ENCODE measurements around the gene SLC44A2.

SLC44A2 gene

DNA sequence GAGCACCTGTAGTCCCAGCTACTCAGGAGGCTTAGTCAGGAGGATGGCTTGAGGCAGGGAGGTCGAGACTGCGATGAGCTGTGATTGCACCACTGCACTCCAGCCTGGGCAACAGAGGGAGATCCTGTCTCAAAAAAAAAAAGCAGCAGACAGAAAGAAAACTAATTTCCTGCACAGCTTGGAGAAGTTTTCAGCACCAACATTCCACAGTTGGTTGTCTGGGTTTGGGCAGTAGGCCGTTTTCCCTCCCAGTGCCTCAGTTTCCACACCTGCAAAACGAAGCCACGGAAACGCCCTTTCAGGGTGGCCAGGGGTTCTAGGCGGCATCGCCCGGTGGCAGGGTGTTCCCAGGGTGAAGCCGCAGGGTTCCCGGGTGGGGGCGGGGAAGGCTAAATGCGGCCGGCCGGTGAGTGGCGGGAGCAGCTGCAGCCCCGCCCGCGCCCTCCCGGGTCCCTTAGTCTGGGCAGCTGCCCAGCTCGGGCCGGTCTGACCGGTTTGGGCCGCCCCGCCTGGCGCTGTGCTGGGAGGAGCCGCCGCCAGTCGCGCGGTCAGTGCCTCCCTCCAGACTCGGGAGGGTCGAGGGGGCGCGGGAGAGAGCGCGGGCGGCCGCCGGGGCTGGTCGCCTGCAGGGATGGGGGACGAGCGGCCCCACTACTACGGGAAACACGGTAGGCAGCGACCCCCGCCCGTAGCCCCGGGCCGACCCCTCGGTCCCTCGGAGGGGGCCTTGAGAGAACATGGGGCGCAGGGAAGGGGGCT lies at the start of gene SLC44A2:
Gene SLC44A2, plus strand, starts transcription at position 551 of the 759 bp plus-strand sequence. Its CDS starts 81 bp downstream, at position 632.
- no peak for DNase-seq

DNA sequence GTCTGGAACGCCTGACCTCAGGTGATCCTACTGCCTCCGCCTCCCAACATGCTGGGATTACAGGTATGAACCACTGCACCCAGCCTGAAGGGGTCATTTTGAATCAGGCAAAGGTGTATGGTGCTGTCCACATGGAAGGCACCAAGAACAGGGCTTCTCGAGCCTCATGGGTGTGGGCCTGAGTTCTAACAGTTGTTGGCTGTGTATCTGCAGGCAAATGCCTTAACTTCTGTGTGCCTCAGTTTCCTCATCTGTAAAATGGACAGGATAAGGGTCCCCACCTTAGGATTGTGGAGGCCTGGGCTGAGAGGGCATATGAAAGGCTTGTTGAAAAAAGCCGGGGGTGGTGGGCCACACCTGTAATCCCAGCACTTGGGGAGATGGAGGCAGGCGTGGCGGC lies 47.4 kb upstream of the SLC44A2 start:
- DNase-seq: no peak

DNA sequence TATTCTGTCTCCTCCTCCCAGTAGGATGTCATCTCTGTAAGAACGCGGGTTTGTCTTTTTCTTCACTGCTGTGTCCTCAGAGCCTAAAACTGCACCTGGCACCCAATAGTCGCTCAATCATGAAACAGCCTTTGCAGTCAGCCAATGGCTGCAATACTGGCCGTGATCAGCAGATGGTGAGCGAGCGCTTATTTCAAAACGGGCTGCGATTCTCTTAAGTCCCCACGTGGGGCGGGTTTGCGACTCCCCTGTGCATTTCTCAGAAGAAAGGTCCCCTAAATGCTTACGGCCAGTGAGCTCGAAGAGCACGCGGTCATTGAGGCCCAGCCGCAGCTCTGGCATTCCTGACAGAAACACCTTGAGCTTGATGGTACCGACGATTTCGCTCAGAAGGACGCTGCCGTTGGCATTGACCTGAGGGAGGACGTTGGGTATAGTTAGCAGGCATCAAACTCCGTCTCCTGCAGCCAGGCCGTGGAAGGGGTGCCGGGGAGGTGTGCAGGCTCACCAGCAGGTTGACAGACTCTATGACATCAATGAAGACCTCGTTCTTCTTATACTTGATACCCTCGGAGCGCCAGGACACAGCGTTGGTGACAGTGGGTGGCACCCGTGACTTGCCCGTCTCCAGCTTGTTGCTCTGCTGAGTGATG lies 44.2 kb upstream of the SLC44A2 start:
- DNase-seq: peak; percentile 91

DNA sequence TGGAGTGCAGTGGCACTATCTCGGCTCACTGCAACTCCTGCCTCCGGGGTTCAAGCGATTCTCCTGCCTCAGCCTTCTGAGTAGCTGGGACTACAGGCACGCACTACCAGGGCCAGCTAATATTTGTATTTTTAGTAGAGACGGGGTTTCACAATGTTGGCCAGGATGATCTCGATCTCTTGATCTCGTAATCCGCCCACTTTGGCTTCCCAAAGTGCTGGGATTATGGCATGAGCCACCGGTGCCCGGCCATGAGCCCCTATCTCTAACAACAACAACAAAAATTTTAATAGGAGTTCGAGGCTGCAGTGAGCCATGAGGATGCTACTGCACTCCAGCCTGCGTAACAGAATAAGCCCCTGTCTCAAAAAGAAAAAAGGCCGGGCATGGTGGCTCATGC lies 43.3 kb upstream of the SLC44A2 start:
- no peak for DNase-seq

DNA sequence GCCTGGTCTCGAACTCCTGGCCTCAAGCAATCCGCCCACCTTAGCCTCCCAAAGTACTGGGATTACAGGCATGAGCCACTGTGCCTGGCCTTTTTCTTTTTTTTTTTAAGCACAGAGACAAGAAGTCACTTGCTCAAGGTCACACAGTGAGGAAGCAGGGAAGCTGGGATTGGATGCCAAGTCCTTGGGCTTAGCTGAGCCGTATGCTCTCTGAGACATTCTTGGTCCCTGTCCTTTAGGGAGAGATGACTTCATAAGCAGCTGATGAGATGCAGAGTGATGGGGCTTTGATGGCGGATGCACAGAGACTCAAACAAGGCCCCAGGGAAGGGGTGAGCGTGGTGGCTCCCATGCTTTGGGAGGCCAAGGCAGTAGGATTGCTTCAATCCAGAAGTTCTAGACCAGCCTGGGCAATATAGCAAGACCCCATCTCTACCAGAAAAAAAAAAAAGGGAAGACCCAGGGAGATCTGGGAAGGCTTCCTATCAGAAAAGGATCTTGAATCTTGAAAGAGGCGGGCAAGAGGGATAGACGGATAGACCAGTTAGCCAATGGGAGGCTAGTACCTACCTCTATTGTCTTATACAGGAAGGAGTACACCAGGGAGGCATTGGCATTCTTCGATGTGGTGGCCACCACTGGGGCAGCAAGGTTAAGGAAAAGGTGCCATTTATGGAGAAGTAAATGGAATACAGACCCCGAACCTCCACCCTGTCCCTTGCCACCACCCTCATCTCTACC lies 42.1 kb upstream of the SLC44A2 start:
- DNase-seq: no peak

GRCh38 chr19:10586396-10586795 lies 39.0 kb upstream of the SLC44A2 start:
- no peak for DNase-seq

DNA sequence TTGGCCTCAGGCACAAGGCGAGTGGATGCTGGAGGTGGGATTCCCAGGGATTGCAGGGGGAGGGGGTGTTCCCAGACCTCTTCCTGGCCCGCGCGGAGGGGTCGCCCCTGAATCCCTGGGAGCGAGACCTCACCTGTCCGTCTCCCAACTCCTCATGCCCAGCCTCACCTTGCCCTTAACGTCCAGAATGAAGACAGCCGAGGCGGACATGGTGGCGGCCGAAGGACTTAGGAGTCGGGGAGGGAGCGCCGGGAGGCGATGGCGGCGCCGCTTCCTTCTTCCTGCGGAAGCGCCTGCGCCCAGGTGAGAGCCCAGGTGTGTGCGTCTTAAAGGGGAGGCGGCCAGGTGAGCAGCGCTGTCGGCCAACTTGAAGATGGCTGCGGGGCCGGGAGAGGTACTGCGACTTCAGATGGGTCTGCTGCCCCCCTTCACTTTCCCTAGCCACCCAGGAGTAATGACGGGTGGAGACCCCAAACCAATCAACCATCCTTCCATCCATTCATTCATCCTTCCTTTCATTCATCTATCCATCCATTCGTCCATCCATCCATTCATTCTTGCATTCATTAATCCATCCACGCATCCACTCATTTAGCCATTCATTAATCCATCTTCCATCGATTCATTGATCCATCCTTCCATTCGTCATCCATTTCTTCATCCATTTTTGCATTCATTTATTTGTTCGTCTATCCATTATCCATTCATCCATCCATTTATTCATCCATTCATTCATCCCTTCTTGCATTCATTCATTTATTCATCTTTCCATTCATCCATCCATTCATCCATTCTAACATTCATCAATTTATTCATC lies 38.1 kb upstream of the SLC44A2 start, which contains the start of gene AP1M2:
Gene AP1M2, minus strand, starts transcription at position 291 of the 817 bp plus-strand sequence. Its CDS starts 81 bp downstream, at position 210.
- no peak for DNase-seq

- DNase-seq: no peak
Measured at GRCh38 chr19:10587839-10588150, 37.6 kb upstream of the SLC44A2 start.

GRCh38 chr19:10593148-10593547 lies 32.2 kb upstream of the SLC44A2 start:
- no peak for DNase-seq

DNA sequence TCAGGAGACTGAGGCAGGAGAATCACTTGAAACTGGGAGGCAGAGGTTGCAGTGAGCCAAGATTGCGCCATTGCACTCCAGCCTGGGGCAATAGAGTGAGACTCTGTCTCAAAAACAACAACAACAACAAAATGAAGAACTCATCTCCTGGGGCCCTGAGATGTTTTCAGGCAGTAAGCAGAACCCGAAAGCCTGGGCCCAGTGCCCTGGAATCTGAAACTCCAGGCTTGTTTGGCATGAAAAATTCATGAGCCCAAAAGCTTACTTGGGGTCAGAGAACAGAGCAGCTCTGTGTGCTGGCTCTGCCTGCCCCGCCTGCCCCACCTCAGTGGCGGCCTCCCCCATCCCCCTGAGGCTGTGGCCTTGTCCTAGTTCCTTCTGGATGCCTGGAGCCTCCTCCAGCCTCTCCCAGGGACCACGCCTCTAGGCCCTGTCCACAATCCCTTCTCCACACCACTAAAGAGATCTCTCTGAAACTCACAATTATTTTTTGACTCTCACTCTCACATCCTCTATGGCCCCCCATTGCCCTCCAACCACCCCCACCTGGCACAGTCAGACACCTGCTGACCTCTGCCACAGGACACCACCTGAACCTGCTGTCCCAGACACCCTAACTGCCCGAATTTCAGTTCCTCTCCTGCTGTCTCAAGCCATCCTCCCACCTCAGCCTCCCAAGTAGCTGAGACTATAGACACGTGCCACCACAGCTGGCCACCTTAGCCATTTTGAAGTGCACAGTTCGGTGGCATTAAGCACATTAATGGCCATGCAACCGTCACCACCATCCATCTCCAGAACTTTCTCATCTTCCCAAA lies 31.3 kb upstream of the SLC44A2 start:
- DNase-seq: no peak

GRCh38 chr19:10600149-10600548 lies 25.2 kb upstream of the SLC44A2 start:
- no peak for DNase-seq

DNA sequence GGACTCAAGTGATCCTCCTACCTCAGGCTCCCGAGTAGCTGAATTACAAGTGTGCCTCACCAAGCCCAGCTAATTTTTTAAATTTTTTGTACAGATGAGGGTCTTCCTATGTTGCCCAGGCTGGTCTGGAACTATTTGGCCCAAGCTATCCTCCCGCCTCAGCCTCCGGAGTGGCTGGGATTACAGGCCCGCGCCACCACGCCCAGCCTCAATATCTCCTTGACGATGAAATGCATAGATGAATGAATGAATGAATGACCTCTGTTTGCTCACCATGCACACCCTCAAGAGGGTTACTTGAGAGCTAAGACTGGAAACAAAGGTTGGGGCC lies 23.4 kb upstream of the SLC44A2 start:
- no peak for DNase-seq

GRCh38 chr19:10602330-10603083 lies 22.8 kb upstream of the SLC44A2 start:
- DNase-seq: peak; percentile 90

DNA sequence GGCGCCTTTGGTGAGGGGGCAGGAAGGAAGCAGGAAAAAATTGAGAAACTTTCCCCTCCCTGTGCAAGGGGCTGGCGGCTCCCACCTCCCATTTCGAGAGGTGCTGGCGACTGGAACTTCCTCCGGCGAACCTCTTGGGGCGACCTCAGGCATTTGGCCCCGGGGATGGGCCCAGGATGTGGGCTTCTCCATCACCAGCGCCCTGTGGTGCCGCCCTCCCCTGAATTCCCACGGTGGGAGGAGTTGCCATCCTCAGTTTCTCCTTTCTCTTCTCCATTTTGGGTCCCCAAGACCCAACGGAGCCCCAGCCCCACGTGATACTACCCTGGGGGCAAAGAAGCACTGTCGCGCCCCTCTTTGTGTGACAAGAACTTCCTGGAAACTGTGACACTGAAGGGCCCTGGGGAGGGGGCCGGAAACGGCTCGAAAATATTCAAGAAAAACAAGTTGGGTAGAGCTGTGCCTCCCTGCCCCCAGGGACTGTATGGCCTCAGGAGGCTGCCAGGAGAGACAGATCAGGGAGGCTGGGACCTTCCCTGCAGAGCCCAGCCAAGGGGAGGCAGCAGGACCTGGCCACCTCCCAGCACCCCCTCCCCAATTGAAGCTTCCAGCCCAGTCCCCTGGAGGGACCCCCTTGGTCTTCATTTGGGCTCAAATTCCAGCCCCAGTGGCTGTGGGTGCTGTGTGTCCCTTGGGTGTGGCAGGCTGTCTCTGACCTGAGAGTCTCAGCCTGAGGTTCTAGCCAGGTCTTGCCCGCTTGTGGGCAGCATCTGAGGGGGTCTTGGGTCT lies 22.1 kb upstream of the SLC44A2 start:
- DNase-seq: peak; percentile 93

- peak; percentile 79 for DNase-seq
Measured at GRCh38 chr19:10603873-10604459, 21.4 kb upstream of the SLC44A2 start.

- DNase-seq: no peak
Measured at GRCh38 chr19:10604460-10604980, 20.8 kb upstream of the SLC44A2 start.

DNA sequence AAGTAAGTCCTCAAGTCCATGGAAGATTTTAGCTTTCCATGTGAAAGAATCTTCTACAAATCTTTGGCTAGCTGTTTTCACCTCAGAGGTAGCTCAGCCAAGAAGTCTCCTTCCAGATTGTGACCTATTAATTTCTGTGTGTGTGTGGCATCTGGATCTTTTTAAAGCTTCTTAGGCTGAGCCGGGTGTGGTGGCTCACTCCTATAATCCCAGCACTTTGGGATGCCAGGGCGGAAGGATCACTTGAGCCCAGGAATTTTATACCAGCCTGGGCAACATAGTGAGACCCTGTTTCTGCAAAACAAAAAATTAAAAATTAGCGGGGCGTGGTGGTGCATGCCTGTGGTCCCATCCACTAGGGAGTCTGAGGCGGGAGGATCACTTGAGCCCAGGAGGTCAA lies 13.4 kb upstream of the SLC44A2 start:
- DNase-seq: no peak

DNA sequence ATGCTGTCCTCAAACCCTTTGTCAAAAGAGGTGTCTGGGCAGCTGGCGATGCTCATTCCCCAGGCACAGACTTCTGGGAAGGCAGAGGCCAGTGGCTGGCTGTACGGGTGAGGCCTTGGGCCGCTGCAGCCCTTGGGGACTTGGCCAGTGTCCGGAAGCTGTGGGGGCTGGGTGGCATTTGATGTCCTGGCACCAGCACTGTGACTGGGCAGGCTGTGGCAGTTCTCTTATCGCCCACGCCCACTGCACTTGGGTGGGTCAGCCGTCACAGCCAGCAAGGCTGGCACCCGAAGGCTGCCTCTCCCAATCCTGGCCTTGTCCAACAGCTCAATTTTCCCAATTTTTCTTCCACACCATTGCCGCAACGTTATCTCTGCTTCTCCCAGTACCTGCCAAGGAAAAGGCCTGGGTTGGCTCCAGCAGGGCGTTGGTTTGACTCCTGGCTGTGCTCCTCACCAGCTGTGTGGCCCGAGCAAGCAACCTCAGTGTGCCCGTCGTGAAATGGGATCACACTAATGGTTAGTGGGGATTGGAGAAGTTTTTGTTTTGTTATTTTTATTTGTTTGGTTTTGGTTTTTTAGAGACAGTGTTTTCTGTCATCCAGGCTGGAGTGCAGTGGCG lies 12.7 kb upstream of the SLC44A2 start:
- DNase-seq: no peak

GRCh38 chr19:10615429-10616023 lies 9.8 kb upstream of the SLC44A2 start:
- DNase-seq: no peak

All from CD4-positive, alpha-beta T cell treated with Interleukin-21 for 1 hour (primary cell).